ENCODE data around the gene GAS2L2.

- TF ChIP-seq ZNF274 (IDR thresholded peaks at IDR 0.05; ENCODE audit: low read depth, low read length) = no peak
- no peak for TF ChIP-seq SUZ12 (IDR thresholded peaks at IDR 0.05; ENCODE audit: extremely low read depth, insufficient read depth, insufficient read length)
- TF ChIP-seq YY1 (IDR thresholded peaks at IDR 0.05; ENCODE audit: insufficient read depth, insufficient read length) = no peak
Measured at GRCh38 chr17:35716897-35717465, 36.1 kb downstream of the GAS2L2 start.
